HG02610 (cell line): ENCODE measurements around the gene LAMA2.

ENCODE experiments used
- ATAC-seq: cut with Tn5 transposase; IDR thresholded peaks from one replicate; pipeline ENCODE4 v1.9.1; 2021; ENCODE audit warnings: mild to moderate bottlenecking, moderate library complexity; ENCODE audit not compliant: unreplicated experiment

The LAMA2 gene

DNA sequence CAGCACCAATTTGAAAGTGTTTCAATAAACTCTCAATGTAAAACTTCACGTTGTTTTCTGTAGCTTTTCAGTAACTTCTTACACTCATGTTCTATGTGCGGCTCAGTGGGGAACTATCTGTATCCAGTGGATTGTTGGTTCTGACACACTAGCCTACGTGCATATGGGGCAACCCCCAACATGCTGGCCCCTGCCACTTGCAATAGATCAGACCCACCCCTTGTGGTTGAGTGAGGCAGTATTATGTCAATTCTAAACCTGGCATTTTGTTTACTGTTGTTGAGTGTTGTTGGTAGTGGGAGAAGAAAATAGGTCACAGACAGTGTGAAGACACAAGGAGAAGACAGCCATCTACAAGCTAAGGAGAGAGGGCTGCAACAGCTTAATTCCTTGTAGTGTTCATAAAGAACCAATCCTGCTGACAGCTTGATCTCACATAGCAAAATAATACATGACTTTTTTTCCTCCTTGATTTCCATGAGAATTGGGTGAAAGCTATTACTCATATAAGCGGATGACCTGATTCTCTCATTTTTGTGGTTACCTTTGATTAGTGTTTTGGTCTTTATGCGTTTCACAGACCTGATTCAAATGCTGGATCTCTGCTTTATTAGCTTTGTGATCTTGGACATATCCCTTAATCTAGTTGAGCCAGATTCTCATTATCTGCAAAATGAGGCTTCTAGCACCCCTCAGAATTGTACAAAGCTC lies 320.4 kb downstream of the LAMA2 start:
- ATAC-seq, result no peak

DNA sequence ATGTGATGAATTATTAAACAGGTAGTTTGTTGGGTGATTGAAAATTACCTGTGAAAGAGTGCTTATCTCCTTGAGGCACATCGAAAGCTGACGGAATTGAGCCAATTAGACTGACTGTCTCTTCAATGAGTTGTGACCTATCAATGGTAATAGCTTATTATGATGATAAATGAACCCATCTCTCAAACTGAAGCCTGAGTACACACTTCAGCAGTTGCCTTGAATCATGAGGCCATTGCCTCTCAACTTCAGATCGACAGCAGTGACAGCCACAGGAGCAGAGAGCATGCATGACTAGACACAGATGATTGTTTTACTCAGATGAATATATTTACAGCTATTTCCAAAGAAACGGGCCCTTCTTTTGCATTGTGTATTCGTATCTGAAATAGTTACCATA lies 323.9 kb downstream of the LAMA2 start:
- ATAC-seq, result no peak

DNA sequence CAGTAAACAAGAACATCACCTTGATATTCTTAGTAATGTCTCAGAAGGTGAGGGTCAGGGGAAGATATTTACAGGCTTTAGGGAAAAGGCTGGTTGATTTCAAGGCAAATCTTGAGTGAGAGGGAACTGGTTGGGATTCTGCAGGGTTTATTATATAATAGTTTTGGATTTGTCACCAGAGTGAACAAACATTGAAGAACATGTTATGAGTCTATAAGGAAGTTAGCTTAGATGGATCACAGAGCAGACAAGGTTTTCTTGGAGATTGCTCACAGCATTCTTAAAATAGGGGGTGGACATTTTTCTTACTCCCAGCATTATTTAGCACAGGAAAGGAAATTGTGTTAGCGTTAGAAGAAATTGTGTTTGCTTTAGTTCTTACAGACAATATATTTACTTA lies 324.9 kb downstream of the LAMA2 start:
- ATAC-seq, result no peak

DNA sequence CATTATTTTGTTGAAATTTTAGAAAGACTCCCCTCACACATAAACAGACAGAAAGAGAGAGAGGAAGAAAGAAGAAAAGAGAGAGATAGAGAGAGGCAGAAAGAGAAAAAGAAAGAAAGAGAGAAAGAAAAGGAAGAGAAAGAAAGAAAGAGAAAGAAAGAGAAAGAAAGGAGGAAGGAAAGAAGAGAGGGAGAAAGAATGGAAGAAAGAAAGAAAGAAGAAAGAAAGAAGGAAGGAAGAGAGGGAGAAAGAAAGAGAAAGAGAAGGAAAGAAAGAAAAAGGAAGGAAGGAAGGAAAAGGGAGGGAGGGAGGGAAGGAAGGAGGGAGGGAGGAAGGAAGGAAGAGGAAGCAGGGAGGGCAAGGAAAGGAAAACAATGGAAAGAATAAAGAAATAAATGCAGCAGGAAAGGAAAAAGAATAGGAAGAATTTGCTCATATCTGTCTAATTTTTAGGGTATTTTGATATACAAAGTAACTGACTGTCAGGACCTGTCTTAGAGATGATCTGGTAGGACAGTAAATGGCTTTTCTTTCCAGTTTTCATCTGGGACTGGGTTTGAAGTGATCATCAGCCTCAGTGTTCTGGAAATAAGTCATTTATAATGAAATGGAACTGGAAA lies 325.6 kb downstream of the LAMA2 start:
- ATAC-seq, result no peak

DNA sequence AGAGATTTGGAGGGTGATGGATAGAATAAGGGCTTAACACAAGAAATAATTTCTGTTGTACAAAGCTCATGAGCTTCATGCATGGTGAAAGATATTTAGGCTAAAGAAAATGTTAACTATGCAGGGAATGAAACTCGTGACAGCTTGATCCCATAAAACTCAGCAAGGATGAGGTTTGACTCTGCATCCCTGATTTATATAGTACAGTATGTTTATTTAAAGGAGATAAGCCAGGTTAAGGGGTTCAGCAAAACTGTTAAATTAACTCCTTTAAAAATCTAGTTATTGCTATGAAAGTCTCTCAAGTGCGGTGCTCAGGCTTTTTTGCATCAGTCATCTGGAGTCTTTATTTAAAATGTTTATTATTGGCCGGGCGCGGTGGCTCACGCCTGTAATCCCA lies 326.4 kb downstream of the LAMA2 start:
- ATAC-seq, result no peak

DNA sequence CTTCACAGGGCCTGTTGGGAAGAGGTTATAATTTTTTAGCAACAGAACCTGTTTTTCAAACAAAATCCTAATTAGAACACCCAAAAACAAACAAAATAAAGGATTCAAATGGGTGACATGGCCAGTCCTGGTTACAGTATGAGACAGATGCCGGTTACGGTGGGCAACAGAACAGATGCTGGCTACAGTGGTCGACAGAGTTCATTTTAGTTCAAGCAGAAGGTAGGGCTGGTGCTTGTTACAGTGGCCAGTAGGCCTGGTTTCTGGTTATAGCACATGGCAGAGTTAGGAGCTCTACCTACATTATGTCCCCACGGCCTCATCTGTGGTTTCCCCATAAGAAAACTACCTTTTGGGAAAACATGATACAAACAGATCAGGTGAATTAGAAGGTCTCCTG lies 327.7 kb downstream of the LAMA2 start:
- ATAC-seq, result no peak

DNA sequence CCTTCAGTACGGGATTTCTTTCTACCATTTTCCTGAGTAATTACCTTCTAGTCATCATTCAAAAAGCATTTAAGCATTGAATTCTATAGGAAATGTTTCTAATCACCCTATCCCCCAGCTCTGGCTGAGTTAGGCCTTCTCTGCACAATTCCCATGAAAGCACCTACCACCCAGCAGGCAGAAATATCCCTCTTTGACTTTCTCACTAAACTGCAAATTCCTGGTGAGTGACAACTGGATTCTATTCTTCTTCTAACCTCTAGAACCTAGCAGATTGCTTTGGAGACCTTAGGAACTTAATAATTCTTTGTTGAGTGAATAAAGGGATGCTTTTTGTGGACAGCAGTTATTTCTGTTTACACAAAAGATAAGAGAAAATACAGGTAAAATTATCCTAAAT lies 328.7 kb downstream of the LAMA2 start:
- no peak for ATAC-seq

DNA sequence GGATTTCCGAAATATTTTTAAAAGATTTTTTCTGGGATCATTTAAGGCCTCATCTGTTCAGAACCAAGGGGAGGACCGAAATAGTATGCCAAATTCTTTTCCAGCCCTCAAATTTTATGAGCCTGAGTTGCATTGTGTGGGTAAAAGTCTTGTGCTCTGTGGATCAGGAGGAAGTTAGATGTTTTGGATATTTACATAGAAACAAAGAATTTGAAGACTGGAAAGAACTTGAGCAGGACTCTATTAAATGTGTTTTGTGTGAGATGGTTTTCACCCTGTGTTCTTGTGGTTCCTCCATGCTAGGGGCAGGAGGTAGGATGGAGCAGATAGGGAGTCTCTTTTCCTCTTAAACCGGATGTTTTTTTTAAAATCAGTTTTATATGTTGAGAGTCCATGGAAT lies 329.1 kb downstream of the LAMA2 start:
- ATAC-seq, result no peak

DNA sequence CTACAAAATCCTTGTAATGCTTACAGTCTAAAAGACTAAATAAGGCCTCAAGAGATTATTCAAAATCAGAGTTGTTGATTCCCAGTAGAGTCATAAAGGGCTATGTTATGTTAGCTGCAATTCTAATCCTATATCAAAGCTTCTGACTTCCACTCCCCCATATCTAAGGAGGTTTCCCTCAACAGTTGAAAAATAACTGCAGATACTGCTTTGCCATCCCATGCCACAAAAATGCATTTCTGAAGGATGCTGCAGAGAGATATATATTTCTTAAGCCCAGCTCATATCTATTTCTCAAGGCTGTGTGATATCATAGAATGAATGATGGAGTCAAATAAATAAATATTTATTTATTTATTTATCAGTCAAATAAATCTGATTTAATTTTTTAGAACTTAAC lies 332.3 kb downstream of the LAMA2 start:
- ATAC-seq, result no peak

DNA sequence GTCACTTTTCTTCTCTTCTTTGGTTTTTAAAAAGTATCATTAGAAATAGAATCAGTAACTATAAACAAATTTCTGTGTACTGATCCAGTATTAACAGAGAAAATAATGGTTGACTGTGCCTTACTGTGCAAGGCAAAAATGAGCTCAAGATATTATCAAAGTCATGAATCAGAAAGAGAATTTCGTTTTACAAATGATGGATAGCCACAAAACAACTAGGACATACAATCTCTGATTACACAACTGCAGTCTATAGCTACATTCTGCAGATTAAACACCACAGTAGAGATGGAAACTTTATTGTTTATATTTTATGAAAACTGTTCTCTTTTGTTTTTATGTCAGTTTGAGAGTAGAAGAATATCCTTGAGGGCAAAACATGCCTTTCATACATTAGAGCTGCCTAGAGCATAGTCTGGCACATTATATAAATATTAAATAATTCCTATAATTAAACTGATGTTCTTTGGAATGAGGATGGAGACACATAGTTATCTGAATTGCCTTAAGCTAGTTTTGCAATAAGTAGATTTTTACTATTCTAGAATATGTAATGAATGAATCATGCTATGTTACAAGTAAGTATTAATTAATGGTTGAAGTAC lies 333.1 kb downstream of the LAMA2 start:
- ATAC-seq, result no peak

DNA sequence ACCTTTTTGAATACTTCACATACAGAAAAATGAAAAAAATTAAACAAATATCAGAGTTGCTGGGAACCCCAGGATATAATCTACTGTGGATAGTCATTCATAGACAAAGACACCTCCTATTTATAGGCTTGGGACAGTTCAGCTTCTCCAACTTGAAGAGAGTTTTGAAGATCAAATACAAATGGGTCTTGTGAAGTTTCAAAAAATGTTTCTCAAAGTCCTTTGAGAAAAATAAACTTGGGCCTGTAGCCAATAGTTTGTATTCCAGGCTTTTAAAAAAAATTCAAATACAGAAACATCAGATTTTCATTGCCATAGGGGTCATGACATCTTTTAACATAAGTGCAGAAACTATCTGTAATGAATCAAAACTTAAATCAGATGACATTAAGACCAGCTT lies 334.8 kb downstream of the LAMA2 start:
- ATAC-seq, result no peak

DNA sequence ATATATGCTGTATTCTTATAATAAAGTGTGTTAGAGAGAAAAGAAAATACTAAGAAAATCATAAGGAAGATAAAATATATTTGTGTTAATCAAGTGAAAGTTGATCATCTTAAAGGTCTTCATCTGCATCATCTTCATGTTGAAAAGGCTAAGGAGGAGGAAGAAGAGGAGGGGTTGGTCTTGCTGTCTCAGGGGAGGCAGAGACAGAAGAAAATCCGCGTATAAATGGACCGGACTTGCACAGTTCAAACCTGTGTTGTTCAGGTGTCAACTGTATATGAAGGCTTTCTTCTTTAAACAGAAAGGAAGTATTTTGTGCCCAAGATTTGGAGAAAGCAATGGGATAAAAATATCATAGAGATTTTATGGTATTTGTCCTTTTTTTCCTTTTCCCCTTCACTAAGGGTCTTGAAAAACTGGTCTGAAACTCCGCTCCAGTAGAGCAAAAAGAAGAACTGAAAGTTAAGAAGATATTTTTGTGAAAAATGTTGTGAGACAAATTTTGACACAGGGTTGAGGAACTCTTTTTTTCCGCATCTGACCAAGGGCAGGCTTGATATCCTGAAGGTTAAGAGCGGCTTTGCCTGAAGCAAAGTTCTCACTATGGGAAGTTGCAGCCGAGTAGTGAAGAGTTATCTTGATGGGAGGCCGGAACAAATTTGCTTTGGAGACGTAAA lies 350.7 kb downstream of the LAMA2 start:
- peak; percentile 61 for ATAC-seq

DNA sequence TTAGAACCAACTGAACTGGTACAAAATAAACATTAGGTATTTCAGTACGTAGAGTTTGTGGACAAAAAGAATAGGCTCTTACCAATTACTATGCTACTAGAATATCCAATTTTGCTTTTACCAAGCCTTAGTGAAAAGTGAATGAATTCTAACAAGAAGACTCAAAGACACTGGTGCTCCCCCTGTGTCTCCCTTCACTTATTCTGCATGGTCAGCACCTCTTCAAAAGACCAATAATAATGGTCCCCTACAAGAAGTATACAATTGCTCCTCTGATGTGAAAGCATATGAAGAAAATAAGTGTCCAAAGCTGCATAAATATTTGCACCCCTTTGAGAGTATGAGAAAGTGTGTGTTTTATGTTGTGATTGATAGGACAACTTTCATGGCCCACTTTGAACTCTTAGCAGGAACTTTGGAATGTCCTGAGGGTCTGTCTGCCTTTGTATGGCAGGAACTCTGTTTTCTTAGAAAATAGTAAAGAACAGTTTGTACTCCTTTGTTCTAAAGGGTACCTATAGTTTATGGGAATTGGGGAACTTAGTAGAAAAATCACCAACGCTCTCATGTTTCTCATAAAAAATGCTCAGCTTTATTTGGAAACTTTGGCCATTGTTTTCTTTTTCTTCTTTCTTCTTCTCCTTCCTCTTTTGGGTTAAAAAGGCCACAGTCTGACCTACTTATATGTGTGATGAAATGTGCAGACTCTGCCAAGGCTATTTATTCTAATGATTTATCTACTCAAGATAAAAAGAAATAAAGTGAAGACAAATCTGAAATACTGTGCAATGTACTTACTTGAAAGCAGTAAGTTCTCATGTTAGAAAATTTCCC lies 352.4 kb downstream of the LAMA2 start:
- ATAC-seq, result no peak

DNA sequence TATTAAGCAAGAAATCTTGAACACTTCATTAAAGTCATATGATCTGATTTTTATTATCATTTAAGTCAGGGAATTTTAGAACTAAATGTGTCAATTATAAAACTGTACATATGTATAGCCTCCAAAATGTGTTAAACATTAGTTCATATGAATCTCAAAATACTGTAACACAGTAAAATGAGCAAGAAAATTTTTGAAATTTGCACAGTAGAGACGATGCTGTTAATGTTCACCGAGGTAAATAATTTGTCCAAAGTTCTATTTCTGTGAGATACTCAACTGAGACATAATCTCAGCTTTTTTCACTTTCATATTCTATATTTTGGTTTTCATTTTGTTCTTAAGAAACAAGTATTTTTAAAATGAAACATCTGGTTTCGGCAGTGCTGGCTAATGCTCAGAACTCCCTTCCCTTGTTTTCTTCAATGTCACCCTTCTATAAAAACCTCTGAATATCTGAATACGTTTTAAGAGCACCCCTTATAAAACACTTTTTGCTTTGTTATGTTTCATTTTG lies 353.1 kb downstream of the LAMA2 start:
- peak; percentile 56 for ATAC-seq

DNA sequence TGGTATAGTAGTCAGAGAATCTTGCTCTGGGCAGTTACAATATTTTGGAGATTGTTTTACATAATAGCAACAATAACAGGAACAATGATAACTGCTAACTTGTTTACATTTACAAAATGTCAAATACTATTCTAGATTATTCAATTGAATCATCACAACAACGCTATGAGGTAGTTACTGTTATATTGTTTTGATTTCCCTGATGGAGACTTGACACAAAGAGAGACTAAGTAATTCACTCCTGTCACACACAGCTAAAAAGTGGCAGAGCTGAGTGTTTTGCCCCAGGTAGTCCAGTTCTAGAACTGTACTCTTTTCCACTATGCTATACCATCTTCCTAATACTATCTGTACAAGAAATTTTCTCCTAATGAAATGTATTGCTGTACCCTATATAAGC lies 356.1 kb downstream of the LAMA2 start:
- ATAC-seq, result no peak

DNA sequence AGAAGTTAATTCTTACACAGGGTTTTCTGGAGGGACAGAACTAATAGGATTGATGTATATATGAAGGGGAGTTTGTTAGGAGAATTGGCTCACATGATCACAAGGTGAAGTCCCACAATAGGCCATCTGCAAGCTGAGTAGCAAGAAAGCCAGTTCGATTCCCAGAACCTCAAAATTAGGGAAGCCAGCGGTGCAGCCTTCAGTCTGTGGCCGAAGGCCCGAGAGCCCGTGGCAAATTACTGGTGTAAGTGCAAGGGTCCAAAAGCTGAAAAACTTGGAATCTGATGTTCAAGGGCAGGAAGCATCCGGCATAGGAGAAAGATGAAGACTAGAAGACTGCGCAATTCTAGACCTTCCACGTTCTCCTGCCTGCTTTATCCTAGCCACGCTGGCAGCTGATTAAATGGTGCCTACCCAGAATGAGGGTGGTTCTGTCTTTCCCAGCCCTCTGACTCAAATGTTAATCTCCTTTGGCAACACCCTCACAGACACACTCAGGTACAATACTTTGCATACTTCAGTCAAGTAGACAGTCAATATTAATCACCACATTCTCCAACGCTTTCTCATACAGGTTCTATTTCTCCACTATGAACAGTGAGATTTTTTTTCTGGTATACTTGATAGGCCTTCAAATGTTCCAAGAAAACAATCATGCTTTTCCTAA lies 357.0 kb downstream of the LAMA2 start:
- no peak for ATAC-seq

DNA sequence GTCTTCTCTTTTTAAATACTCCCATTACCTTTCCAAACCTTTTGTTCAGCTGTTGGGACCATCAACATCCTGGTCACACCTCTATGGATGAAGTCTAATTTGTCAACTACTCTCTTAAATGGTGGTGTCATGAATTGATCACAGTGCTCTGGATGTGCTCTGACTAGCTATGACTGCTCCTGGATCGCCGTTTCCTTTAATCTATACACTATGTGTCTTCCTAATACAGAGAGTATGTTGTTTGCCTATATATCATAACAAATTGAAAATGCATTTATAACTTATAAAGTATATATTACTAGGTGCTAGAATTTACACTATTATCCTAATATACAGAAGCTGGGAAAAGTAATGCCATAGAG lies 357.5 kb downstream of the LAMA2 start:
- no peak for ATAC-seq

DNA sequence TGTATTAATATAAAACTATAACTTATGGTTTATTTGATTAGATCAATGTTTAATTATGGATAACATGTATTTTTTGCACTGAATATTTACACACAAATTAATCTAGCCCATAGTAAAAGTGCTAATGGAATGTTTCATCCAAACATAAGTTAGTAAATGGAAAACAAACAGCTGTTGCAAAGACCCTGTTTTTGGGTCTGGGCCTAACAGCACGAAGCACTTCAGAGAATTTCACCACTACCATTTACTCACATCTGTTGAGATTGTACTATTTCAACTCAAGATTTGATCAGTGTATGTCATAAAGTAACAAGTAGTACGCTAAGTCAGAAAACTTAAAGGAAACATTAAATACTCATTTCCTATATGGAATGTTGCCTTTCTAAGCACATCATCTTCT lies 359.6 kb downstream of the LAMA2 start:
- ATAC-seq, result no peak

DNA sequence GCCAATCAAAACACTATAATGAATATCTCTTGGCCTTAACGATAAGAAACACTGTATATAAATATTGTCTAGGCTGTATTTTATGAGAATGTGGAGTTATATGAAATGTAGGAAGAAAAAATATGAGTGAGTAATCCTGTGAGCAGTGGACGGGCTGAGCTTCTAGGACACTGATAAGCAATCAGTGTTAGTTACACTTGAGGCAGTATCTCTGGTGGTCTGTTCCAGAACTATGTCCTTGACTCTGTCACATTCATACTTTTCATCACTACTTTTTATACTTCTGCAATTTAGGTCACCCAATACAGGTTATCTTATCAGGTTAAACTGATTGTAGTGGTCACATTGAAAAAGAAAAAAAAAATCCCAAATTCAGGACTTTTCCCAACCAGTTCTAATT lies 360.4 kb downstream of the LAMA2 start:
- ATAC-seq, result no peak

DNA sequence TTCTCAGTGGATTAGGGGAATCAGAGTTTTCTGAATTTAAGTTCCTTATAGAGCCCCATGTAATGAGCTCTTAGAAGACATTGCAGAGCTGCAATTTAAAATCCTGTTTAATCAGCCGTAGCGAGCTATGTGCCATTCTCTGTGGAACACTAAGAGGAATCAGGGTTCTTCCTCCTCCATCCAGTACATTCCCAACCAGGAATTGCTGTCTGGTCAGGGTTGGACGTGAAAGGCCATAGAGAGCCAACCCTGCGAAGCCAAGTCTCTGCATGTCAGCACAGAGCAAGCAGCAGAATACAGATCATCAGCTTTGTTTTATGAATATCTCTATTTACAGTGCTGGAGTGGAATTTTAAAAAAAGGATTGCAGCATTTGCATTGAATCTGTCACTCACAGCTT lies 366.0 kb downstream of the LAMA2 start:
- no peak for ATAC-seq
